HCT116 (cell line): Measurements from ENCODE around the gene MOGAT3. TPM values are rescaled to one million over a fixed set of nuclear protein-coding genes. Genes with fewer than 3 reads are reported as not detected.

Source experiments
- ATAC-seq: fragments of 200-7000 bp; cut with Tn5 transposase; 2 replicates; pipeline ENCODE4 v1.9.1; 2020; ENCODE audit warnings: mild to moderate bottlenecking, moderate library complexity
- BruUV-seq: library from RNA; stranded (reverse); fragments of 400-500 nt; replicated peaks from 2 replicates; lab custom pipeline; 2021; lab: Mats Ljungman, UMichigan
- CTCF ChIA-PET: fragments of 300-600 bp; sonication (Branson Sonifier 250); formaldehyde crosslinking; loops from one replicate; lab custom pipeline; 2021; ENCODE audit warnings: antibody characterized with exemption; lab: Charles Lee
- POLR2A ChIA-PET: fragments of 300-600, 350-600 bp; sonication (Branson Sonifier 250); formaldehyde crosslinking; loops from one replicate; lab custom pipeline; 2021; ENCODE audit warnings: antibody characterized with exemption; lab: Charles Lee
- RAD21 ChIA-PET, 2 experiments: fragments of 300-600 bp; sonication (Branson Sonifier 250); formaldehyde crosslinking; loops; one replicate each; lab custom pipeline; 2023; ENCODE audit warnings: low total read pairs in 2 of 2; ENCODE audit not compliant: uncharacterized antibody in 2 of 2, unreplicated experiment in 2 of 2, low non-redundant PET in 1 of 2; lab: Charles Lee
- DNase-seq: peaks from one replicate; pipeline ENCODE4 v3.0.0-alpha.2; 2010; ENCODE audit warnings: low read depth, low spot score
- H2AFZ ChIP-seq: fragments of 200-600 bp; shearing (Covaris generic), sonication (generic); 2 replicates; pipeline ENCODE4 v1.6.1; 2017; ENCODE audit warnings: low read depth, mixed run types, mixed read lengths, antibody characterized with exemption, low read length; ENCODE audit not compliant: poor library complexity, severe bottlenecking
- H3K27ac ChIP-seq: 2 replicates; pipeline ENCODE4 v1.5.1; 2012; ENCODE audit warnings: low read depth, low read length
- H3K27me3 ChIP-seq: fragments of 200-600 bp; sonication (generic); 2 replicates; pipeline ENCODE4 v1.6.1; 2016; ENCODE audit warnings: mixed run types, low read length, mixed read lengths; ENCODE audit not compliant: insufficient read depth
- H3K36me3 ChIP-seq, 2 experiments: fragments of 200-500 bp in 1 of 2; fragments of 200-600 bp in 1 of 2; sonication (Bioruptor generic) in 1 of 2; sonication (generic) in 1 of 2; 2 replicates each; pipeline versions ENCODE4 v1.5.1 to v1.6.1; 2014 to 2016; ENCODE audit warnings: low read length in 2 of 2, inconsistent platforms in 1 of 2, mixed read lengths in 1 of 2, mixed run types in 1 of 2; ENCODE audit not compliant: insufficient read depth in 2 of 2, control insufficient read depth in 1 of 2
- H3K4me1 ChIP-seq, 2 experiments: fragments of 200-600 bp in 1 of 2; sonication (generic) in 1 of 2; 2 replicates each; pipeline versions ENCODE4 v1.5.1 to v1.6.1; 2012 to 2017; ENCODE audit warnings: low read length in 2 of 2, inconsistent platforms in 1 of 2, mild to moderate bottlenecking in 1 of 2, mixed read lengths in 1 of 2, mixed run types in 1 of 2, moderate library complexity in 1 of 2; ENCODE audit not compliant: insufficient read depth in 2 of 2, control insufficient read depth in 1 of 2
- H3K4me2 ChIP-seq: fragments of 200-600 bp; sonication (generic); 2 replicates; pipeline ENCODE4 v1.6.1; 2017; ENCODE audit warnings: mixed run types, low read length, mixed read lengths
- H3K4me3 ChIP-seq, 2 experiments: fragments of 200-600 bp in 1 of 2; sonication (generic) in 1 of 2; replicated peaks in 1 of 2; 2 replicates each; pipeline ENCODE4 v1.5.1; 2011 to 2016; ENCODE audit warnings: low read length in 2 of 2, control low read depth in 1 of 2, low read depth in 1 of 2, mild to moderate bottlenecking in 1 of 2, mixed read lengths in 1 of 2, mixed run types in 1 of 2
- H3K79me2 ChIP-seq: fragments of 200-600 bp; sonication (generic); 2 replicates; pipeline ENCODE4 v1.6.1; 2017; ENCODE audit warnings: mild to moderate bottlenecking, mixed run types, low read length, moderate library complexity, mixed read lengths; ENCODE audit not compliant: insufficient read depth
- H3K9ac ChIP-seq: fragments of 200-600 bp; sonication (generic); 2 replicates; pipeline ENCODE4 v1.6.1; 2016; ENCODE audit warnings: low read length, mixed read lengths
- H3K9me2 ChIP-seq: fragments of 200-600 bp; sonication (generic), shearing (Covaris generic); 2 replicates; pipeline ENCODE4 v1.6.1; 2017; ENCODE audit warnings: mixed run types, mild to moderate bottlenecking, moderate library complexity; ENCODE audit not compliant: insufficient read depth
- H3K9me3 ChIP-seq, 2 experiments: fragments of 200-500 bp in 1 of 2; fragments of 200-600 bp in 1 of 2; sonication (Bioruptor generic) in 1 of 2; sonication (generic) in 1 of 2; 2 replicates each; pipeline ENCODE4 v1.6.1; 2014 to 2017; ENCODE audit warnings: low read length in 2 of 2, mixed read lengths in 2 of 2, inconsistent platforms in 1 of 2, low read depth in 1 of 2, mild to moderate bottlenecking in 1 of 2, mixed run types in 1 of 2, moderate library complexity in 1 of 2; ENCODE audit not compliant: control insufficient read depth in 1 of 2, insufficient read depth in 1 of 2
- H4K20me1 ChIP-seq: fragments of 200-600 bp; sonication (generic), shearing (Covaris generic); 2 replicates; pipeline ENCODE4 v1.6.1; 2017; ENCODE audit warnings: mixed run types, mild to moderate bottlenecking, moderate library complexity; ENCODE audit not compliant: insufficient read depth
- EGR1 ChIP-seq: IDR thresholded peaks from 2 replicates; pipeline ENCODE4 v1.6.1; 2012; ENCODE audit warnings: low read depth
- EZH2 ChIP-seq: fragments of 200-600 bp; sonication (generic); IDR thresholded peaks from 2 replicates; pipeline ENCODE4 v1.6.1; 2017; ENCODE audit warnings: antibody characterized with exemption, mixed run types
- JUND ChIP-seq: IDR thresholded peaks from 2 replicates; pipeline ENCODE4 v1.6.1; 2012
- POLR2A ChIP-seq: IDR thresholded peaks from 2 replicates; pipeline ENCODE4 v1.7.0; 2011; ENCODE audit warnings: borderline replicate concordance; ENCODE audit not compliant: insufficient read depth, insufficient read length; ENCODE audit errors: extremely low read depth
- POLR2AphosphoS5 ChIP-seq: IDR thresholded peaks from 2 replicates; pipeline ENCODE4 v1.6.1; 2011; ENCODE audit warnings: mild to moderate bottlenecking, low read depth, low read length, moderate library complexity
- REST ChIP-seq: IDR thresholded peaks from 2 replicates; pipeline ENCODE4 v1.6.1; 2012; ENCODE audit warnings: low read depth
- SIN3A ChIP-seq: IDR thresholded peaks from 2 replicates; pipeline ENCODE4 v1.6.1; 2012; ENCODE audit warnings: low read depth
- SRF ChIP-seq: IDR thresholded peaks from 2 replicates; pipeline ENCODE4 v1.6.1; 2012; ENCODE audit warnings: low read depth
- ZFX ChIP-seq: fragments of 450-650 bp; IDR thresholded peaks from 2 replicates; pipeline ENCODE4 v1.6.1; 2017
- ZNF274 ChIP-seq: fragments of 200-500 bp; sonication (Bioruptor generic); IDR thresholded peaks from 2 replicates; pipeline ENCODE4 v1.6.1; 2014; ENCODE audit warnings: mild to moderate bottlenecking, low read depth, low read length, inconsistent platforms
- intact Hi-C: fragments of 100-400 bp; cut with micrococcal nuclease; formaldehyde crosslinking; loops from 2 replicates; pipeline ENCODE4 v1.10.0; 2022
- total RNA-seq: library from RNA; stranded (reverse); gene quantifications from one replicate; pipeline ENCODE4 v1.2.1, GENCODE V29; 2021; ENCODE audit not compliant: unreplicated experiment
- TF ChIP-seq, protein P1 (sequence below): IDR thresholded peaks from 2 replicates; pipeline ENCODE4 v1.6.1; 2012
- TF ChIP-seq, protein P2 (sequence below): IDR thresholded peaks from 2 replicates; pipeline ENCODE4 v1.6.1; 2012

Gene MOGAT3
- total RNA-seq, 1 experiment from 2014 or later = not detected

- no peaks in the 10 kb centered on the region for H3K9me2 ChIP-seq
- intact Hi-C loops = loop anchor here (2.0 kb wide), 1 partner anchor 13 kb away; the partner anchor contains the start of gene ZNHIT1
- peak overlapping the region; percentile 63 for H3K9ac ChIP-seq
- H3K9me3 ChIP-seq = no peaks in the 10 kb centered on the region
- RAD21 ChIA-PET = interaction anchor here in 1 of 2 experiments (0.7 kb wide), 1 partner anchor 15 kb away, joined by 10 read pairs; no protein-coding TSS in a partner anchor
- H3K36me3 ChIP-seq = no peaks in the 10 kb centered on the region
- POLR2A ChIA-PET = interaction anchor here (0.6 kb wide), 1 partner anchor 14 kb away, joined by 3 read pairs; the partner anchor contains the start of genes PLOD3 and ZNHIT1
- H3K4me1 ChIP-seq = peaks cover 7 to 20% of the 10 kb centered on the region in 2 experiments
- CTCF ChIA-PET = interaction anchor here (0.5 to 1.7 kb wide), 4 partner anchors 12 to 387 kb away, joined by 4 to 6 read pairs (median 4); no protein-coding TSS in a partner anchor
- H3K4me2 ChIP-seq = peak overlapping the region; percentile 95
- peak overlapping the region; percentile 49 to 65 for H3K4me3 ChIP-seq
- TF ChIP-seq EGR1 = peak; percentile 93
- TF ChIP-seq ZFX = 0 out of 2 replicates have a peak, but pooled peaks have one; percentile 13
- no peak for TF ChIP-seq POLR2A
- TF ChIP-seq POLR2AphosphoS5 = peak; percentile 69
- TSS peak; percentile 27 for BruUV-seq
- no peak for DNase-seq
- ATAC-seq = peak; percentile 91
- H3K79me2 ChIP-seq = no peaks in the 10 kb centered on the region
- peak overlapping the region; percentile 50 for H3K27ac ChIP-seq
- H2AFZ ChIP-seq = peak overlapping the region; percentile 54
- H4K20me1 ChIP-seq = no peaks in the 10 kb centered on the region
- no peaks in the 10 kb centered on the region for H3K27me3 ChIP-seq
These were observed 31.5 kb upstream of the MOGAT3 start for GRCh38 chr7:101232141-101232850.

- ChIA-PET RAD21 (no interaction called here), POLR2A (interaction anchor here (0.8 kb wide), 1 partner anchor 11 kb away, joined by 4 read pairs; no protein-coding TSS in a partner anchor), CTCF (interaction anchor here (1.7 kb wide), 1 partner anchor 88 kb away, joined by 6 read pairs; no protein-coding TSS in a partner anchor)
- BruUV-seq = no TSS peak
- no peak for ATAC-seq
- Histone ChIP-seq H3K9me2 (no peaks in the 10 kb centered on the region), H3K4me1 (peaks cover 7 to 20% of the 10 kb centered on the region in 2 experiments), H3K79me2 (no peaks in the 10 kb centered on the region), H3K4me2 (peak overlapping the region; percentile 95), H3K9ac (peak overlapping the region; percentile 63), H3K27ac (peak overlapping the region; percentile 50), H3K9me3 (no peaks in the 10 kb centered on the region), H3K27me3 (no peaks in the 10 kb centered on the region), H3K4me3 (peak overlapping the region; percentile 49 to 65), H2AFZ (peak overlapping the region; percentile 54), H4K20me1 (no peaks in the 10 kb centered on the region), H3K36me3 (peaks cover 0 to 3% of the 10 kb centered on the region in 2 experiments; a peak in 2 of 4 replicates)
- DNase-seq = no peak
- intact Hi-C loops = loop anchor here (2.0 kb wide), 1 partner anchor 13 kb away; the partner anchor contains the start of gene ZNHIT1
- TF ChIP-seq EZH2 (no peak), ZFX (no peak), SRF (no peak), JUND (no peak), SIN3A (no peak), ZNF274 (no peak), REST (no peak), POLR2AphosphoS5 (no peak), POLR2A (no peak)
- TF ChIP-seq, protein P1, sequence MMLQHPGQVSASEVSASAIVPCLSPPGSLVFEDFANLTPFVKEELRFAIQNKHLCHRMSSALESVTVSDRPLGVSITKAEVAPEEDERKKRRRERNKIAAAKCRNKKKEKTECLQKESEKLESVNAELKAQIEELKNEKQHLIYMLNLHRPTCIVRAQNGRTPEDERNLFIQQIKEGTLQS = no peak
- TF ChIP-seq, protein P2, sequence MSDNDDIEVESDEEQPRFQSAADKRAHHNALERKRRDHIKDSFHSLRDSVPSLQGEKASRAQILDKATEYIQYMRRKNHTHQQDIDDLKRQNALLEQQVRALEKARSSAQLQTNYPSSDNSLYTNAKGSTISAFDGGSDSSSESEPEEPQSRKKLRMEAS = no peak
These were observed 30.8 kb upstream of the MOGAT3 start for GRCh38 chr7:101231644-101232043.
